K562 treated with DMSO at 1 percent for 4 hours (cell line): ENCODE measurements around the gene WASF3. TPM values are rescaled to one million over a fixed set of nuclear protein-coding genes. Genes with fewer than 3 reads are reported as not detected.

Experiments used
- total RNA-seq: library from RNA; unstranded; fragments of 300-600 nt; gene quantifications from 2 replicates; pipeline ENCODE4 v1.2.3, GENCODE V29; 2022; ENCODE audit not compliant: insufficient read depth

Gene WASF3
- total RNA-seq: not detected in 2 replicates

GRCh38 chr13:26557393-26558073 is at the start of gene WASF3:
TSS of gene WASF3 (plus strand) at chr13:26557683. CDS start at chr13:26642271, 84,588 bp downstream.

Other genes with a start within 250 kb of the WASF3 start
- gene GPR12, start 203.1 kb downstream of the WASF3 start, total RNA-seq: not detected in 2 replicates